NCI-H526 treated with DMSO at 0.1 percent for 48 hours (cell line): ENCODE measurements around the gene PPP1R13B.

Source experiments
- DNase-seq: peaks from one replicate; lab custom pipeline; 2025; lab: John Stamatoyannopoulos, UW

The PPP1R13B gene

GRCh38 chr14:103730490-103731035 lies 116.8 kb downstream of the PPP1R13B start:
- DNase-seq: no peak

DNA sequence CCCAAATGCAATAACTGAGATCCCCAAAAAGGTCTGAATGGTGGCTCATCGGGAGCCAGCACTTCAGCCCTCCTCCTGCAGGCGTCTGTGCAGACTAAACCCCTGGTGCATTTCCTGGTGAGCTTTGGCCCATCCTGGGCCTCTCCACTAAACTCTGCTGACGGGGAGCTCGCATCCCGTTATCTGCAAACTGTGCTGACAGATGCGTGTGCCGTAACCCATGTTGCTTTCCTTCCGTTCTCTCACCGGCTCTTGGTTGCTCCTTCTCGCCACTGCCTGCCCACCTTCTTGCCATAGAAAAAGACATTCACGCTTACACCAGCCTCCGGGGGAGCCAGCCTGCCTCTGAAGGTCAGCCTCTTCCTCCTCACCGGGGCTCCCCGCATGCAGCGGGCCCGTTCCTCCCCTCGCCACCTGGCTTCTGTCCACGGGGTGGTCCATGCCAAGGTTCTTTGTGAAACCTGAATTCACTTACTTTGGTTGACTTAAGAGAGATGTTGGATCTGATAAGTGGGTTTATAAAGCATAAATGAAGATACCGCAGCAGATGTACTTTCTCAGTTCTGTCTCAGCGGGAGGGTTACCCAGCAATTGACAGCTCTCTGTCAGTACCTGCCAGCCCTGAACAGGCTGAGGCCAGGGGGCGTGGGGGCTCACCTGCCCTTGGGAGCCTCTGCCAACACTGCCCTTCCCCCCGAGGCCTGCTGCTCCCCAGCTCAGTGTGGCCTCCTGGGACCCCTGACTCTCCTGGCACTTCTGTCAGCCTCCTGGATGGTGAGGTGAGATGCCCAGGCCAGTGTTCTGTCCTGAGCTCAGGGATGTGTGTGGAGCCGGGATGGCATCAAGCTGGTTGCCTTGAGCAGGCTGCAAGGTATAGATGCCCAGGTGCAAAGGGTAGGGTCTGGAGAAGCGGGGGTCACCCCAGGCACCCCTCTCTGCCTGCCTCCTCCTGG lies 117.6 kb downstream of the PPP1R13B start:
- no peak for DNase-seq

GRCh38 chr14:103728721-103729120 lies 118.7 kb downstream of the PPP1R13B start:
- DNase-seq: no peak

DNA sequence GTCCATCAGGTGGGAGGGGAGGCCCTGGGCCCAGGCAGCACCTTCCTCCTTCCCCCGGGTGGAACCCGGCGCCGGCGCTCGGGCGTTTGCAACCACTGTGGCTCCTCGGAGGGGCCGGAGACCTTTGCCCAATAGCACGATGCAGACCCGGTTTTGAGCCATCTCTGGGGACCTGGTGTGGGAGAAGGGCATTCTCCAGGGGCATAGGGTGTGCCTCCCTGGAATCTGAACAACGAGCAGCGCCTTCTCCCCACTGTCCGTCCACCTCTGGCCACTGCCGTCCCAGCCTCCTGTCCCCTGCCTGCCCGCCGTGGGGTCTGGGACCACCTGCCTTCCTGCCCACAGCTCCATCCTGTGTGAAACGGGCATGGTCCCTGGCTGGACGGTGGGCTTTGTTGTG lies 119.2 kb downstream of the PPP1R13B start:
- no peak for DNase-seq

DNA sequence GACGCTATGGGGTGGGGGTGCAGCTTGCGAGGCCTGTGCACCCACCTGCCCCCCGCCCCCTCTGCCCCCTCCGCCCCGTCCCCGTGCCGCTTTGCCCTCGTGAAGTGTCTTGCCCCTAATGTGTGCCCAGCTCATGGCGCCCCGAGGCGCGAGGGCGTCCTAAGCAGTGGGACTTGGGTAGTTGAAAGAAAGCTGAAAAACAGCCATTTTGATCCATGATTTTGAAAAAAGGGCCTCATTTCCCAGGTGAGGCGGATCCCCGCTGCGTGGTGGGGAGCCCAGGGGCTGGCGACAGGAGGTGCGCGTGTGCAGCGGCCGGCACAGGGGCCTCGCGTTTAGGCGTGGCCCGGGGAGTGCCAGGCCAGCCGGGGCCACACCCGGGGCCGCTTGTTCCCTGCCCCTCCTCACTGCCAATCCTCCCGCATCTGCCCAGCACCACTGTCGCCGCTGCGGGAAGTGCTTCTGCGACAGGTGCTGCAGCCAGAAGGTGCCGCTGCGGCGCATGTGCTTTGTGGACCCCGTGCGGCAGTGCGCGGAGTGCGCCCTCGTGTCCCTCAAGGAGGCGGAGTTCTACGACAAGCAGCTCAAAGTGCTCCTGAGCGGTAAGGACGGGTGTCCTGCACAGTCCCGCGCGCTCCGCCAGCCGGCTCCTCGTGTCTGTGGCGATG lies 119.9 kb downstream of the PPP1R13B start:
- no peak for DNase-seq

- DNase-seq: no peak
Observed at GRCh38 chr14:103726474-103726873, 120.9 kb downstream of the PPP1R13B start.

GRCh38 chr14:103725739-103726395 lies 121.5 kb downstream of the PPP1R13B start:
- no peak for DNase-seq

DNA sequence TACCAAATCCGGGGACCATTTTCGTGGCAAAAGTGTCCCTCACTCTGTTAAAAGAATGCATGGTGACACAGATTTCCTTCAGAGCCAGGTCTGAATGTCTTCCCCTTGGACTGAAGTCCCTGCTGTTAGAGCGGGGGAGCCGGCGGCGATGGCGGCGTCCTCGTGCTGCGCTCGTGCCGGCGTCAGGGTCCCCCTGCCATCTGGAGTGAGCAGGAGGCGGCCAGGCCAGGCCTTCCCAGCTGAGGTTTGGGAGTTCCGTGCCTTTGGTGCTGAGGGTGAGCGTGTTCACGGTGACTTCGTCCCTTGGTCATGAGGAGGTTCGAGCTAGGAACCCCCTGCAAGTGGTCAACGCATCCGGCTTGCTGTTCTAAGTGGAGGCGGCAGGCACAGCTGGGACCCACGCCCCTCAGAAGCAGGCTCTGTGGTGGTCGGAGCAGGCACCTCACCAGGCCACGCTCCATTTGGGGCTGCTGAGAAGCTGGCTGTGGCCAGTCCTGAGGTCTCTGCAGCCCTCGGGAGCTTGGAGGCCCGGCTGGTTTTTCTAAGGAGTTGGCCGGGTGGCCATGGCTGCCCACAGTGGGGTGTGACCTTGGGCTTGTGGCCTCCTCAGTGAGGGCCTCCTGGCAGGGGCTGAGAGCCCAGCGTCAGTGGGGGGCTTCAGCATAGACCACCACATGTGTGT lies 122.2 kb downstream of the PPP1R13B start:
- DNase-seq: no peak

DNA sequence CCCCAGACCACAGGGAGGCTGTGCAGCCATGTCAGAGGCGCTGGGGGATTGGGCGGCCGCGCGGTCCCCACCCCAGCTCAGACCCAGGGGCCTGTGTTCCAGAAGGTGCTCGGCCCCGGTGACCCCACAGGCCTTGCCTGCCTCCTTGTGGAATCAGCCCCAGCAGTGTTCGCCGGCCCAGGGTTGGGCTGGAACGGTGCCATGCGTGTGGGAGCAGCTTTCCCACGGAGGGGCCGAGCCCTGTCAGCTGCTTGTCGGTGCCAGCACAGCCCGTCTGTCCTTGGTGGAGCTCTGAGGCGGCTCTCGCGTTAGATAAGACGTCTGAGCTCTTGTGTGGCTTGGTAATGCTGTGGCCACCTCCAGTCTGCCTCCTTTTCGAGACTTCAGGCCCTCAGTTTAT lies 123.3 kb downstream of the PPP1R13B start:
- no peak for DNase-seq

DNA sequence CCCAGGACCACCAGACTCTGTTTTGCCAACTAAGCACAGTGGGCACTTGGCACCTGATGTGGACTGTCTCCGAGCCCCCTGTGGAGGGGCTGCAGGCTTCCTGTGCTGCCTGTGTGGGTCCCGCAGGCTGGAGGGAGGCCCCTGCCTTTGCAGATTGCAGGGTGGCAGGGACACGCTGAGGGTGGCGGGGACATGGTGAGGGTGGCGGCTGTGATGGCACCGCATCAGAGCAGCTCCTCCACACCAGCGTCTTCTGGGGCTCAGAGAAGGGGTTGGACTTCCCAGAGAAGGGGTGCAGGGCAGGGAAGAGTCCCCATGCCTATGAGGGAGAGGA lies 123.7 kb downstream of the PPP1R13B start:
- no peak for DNase-seq

- DNase-seq: no peak
Observed at GRCh38 chr14:103721334-103722120, 125.8 kb downstream of the PPP1R13B start.

GRCh38 chr14:103719751-103720150 lies 127.6 kb downstream of the PPP1R13B start:
- DNase-seq: no peak

GRCh38 chr14:103718572-103718971 lies 128.8 kb downstream of the PPP1R13B start:
- DNase-seq: no peak

GRCh38 chr14:103716899-103717411 lies 130.4 kb downstream of the PPP1R13B start:
- DNase-seq: no peak

GRCh38 chr14:103716091-103716801 lies 131.1 kb downstream of the PPP1R13B start:
- no peak for DNase-seq

DNA sequence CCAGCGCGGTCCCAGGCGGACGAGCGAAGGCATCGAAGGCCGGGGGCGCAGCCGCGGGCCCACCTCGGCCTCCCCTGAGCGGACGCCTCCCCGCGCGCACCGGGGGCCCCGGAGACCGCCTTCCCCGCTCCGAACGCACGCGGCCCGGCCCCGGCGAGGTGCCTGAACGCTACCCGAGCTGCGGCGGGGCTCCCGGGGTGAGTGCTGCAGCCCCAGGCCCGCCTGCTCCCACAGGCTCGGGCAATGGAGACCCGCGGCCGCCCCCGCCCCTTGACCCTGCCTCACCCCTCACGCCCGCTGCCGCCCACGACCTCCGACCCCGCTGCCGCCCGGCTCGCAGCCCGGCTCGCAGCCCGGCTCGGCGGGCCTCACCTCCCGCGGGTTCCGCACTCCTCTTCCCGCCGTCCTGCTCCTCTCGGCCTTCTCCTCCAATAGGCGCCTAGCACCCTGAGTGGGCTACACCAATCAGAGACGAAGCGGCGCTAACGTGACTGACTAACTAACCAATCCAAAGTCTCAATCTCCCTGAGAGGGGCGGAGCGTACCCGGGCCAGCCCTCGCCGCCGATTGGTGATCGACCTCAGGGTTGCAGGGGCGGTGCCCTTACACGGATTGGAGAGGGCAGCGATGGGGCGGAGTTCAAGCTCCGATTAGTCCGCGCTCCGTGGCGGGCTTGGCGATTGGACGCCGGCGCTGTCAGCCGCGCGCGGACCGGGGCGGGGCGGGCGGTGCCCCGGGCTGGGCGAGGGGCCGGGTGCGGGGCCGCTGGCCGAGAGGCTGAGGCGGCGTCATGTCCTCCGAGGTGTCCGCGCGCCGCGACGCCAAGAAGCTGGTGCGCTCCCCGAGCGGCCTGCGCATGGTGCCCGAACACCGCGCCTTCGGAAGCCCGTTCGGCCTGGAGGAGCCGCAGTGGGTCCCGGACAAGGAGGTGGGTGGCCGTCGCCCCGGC lies 132.0 kb downstream of the PPP1R13B start, which contains the start of the genes XRCC3 and ZFYVE21:
Gene XRCC3, minus strand, starts transcription at position 400 of the 949 bp plus-strand sequence. CDS start 4,364 bp downstream, outside the sequence.
Gene ZFYVE21, plus strand, starts transcription at position 759 of the 949 bp plus-strand sequence. Its CDS starts 32 bp downstream, at position 791.
- DNase-seq: peak; percentile 99

DNA sequence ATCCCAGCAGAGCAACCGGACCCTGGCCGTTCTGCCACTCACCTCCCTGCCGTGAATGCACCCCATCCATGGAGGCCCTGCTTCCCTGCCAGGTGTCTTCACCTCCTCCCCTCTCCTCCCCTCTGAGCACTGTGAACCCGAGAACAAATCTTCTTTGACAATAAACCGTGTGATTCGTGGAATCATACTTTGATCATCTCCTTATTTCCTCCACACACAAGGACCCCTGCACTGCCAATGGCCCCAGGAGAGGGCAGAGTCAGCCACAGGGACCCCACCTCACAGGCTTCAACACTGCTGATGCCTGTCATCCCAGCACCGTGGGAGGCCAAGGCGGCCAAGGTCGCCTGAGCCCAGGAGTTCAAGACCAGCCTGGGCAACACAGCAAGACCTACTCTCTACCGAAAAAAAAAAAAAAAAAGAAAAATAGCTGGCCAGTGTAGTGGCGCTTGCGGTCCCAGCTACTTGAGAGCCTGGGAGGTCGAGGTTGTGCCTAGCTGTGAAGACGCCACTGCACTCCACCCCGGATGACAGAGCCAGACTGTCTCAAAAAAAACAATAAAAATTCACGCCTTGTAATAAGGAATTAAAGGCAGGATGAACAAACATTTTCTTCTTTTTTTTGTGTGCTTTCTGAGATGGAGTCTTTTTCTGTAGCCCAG lies 133.2 kb downstream of the PPP1R13B start:
- no peak for DNase-seq
